ENCODE data around the gene NPAP1. TPM values are rescaled to one million over a fixed set of nuclear protein-coding genes. Genes with fewer than 3 reads are reported as not detected.
"Not testable (repeated sequence)": the region's sequence is repeated elsewhere in the genome, so short reads cannot be mapped to it uniquely, and the experiment has no call there.

Gene NPAP1
- polyA plus RNA-seq (ENCODE audit: insufficient read length in 4 of 4), result under 1 TPM; 0.24 to 0.40 (median 0.32) TPM

DNA sequence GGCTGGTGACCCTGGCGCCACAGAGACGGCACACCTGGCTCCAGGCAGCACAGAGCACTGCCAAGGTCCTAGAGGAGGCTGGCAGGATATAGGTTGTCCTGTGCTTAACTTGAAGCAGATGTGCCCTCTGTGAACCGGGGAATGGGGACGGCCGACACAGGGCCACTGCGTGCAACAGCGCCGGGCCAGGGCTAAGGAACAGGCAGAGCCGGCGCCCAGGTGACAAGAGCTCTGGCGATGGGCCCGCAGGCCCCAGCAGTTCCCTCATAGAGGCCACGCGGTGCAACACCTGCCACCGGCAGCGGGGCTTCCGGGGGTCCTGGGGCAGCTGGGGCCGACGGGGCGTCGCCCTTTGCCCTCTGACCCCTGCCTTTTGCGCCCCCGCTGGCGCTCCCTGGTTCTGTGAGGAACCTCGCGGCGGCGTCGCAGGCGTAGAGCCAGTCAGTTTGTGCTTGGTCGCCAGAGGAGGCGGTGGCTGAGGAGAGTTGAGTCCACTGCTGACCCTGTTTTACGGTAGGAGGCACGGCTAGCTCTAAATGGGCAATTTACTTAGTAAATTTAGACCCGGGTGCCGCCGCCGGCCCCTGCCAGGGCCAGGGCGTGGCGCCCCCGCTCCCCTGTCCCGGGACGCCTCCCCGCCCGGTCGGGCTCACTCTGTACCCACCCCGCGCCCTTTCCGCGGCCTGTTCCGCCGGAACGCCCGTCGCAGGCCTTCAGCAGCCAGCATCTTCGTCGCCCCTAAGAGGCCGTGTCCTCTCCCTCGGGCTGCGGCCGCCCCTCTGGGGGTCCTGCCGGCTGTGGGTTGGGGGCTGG lies at the start of gene NPAP1:
NPAP1 (plus strand) TSS at position 444 of the 813 bp plus-strand sequence; CDS start at position 537, 93 bp downstream.
- no peak for DNase-seq (ENCODE audit: low read depth in 4 of 4, low spot score in 3 of 4)

- no peak for DNase-seq (ENCODE audit: low read depth in 4 of 4, low spot score in 3 of 4)
Measured at GRCh38 chr15:24627443-24627842, 48.1 kb upstream of the NPAP1 start.

GRCh38 chr15:24633082-24633481 lies 42.5 kb upstream of the NPAP1 start:
- no peak for DNase-seq (ENCODE audit: low read depth in 4 of 4, low spot score in 3 of 4)

DNA sequence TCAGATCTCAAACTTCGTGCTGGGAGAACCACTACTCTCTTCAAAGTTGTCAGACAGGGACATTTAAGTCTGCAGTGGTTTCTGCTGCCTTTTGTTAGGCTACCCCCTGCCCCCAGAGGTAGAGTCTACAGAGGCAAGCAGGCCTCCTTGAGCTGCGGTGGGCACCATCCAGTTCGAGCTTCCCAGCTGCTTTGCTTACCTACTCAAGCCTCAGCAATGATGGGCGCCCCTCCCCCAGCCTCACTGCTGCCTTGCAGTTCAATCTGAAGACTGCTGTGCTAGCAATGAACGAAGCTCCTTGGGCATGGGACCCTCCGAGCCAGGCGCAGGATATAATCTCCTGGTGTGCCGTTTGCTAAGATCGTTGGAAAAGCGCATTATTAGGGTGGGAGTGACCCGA lies 36.2 kb upstream of the NPAP1 start:
- DNase-seq (ENCODE audit: low read depth in 4 of 4, low spot score in 3 of 4), result not testable (repeated sequence)

- no peak for DNase-seq (ENCODE audit: low read depth in 4 of 4, low spot score in 3 of 4)
Measured at GRCh38 chr15:24645627-24646026, 29.9 kb upstream of the NPAP1 start.

DNA sequence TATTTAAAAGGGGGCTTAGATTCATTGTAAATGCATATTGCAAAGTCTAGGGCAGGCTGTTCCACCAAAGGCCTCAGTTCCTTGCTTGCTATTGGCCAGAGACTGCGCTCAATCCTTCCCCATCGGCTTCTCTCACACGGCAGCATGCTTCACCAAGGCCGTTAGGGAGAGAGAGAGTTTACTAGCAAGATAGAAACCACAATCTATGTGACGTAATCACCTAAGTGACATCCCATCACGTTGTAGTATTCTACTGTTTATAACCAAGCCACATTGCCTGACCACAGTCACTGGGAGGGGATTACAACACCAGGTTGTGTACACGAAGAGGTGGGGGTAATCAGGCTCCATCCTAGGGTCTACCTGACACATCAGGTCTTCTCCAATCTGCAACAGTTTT lies 16.0 kb upstream of the NPAP1 start:
- no peak for DNase-seq (ENCODE audit: low read depth in 4 of 4, low spot score in 3 of 4)

DNA sequence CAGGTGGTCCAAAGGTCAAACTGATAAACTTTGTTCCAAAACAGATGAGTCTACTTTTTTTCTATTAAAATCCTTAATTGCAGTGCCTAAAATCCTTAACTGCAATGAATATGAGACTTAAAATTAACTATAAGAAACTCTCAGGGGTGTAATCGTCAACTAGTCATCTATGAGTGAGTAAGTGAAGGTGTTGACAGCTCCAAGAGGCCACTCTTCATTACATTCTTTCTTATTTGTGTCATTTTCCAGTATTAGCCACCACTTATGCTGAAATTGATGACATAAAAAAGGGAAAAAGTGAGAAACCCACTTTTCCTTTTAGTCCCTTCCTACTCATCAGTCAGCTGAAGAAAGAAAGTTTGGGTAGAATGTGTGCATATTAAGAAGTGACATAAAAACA lies 12.6 kb upstream of the NPAP1 start:
- no peak for DNase-seq (ENCODE audit: low read depth in 4 of 4, low spot score in 3 of 4)

GRCh38 chr15:24676431-24676830 lies 856 bp downstream of the NPAP1 start:
- no peak for DNase-seq (ENCODE audit: low read depth in 4 of 4, low spot score in 3 of 4)

DNA sequence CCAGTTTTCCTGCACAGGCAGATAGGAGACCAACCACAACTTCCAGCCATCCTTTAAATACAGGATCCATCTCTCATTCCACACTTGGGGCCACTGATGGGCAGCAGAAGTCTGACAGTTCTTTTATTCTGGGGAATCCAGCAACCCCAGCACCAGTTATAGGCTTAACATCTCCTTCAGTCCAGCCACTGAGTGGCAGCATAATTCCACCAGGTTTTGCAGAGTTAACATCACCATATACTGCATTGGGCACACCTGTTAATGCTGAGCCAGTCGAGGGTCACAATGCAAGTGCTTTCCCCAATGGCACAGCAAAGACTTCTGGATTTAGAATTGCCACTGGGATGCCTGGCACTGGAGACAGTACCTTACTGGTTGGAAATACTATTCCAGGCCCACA lies 2.9 kb downstream of the NPAP1 start:
- DNase-seq (ENCODE audit: low read depth in 4 of 4, low spot score in 3 of 4), result no peak

- no peak for DNase-seq (ENCODE audit: low read depth in 4 of 4, low spot score in 3 of 4)
Measured at GRCh38 chr15:24682002-24682401, 6.4 kb downstream of the NPAP1 start.

DNA sequence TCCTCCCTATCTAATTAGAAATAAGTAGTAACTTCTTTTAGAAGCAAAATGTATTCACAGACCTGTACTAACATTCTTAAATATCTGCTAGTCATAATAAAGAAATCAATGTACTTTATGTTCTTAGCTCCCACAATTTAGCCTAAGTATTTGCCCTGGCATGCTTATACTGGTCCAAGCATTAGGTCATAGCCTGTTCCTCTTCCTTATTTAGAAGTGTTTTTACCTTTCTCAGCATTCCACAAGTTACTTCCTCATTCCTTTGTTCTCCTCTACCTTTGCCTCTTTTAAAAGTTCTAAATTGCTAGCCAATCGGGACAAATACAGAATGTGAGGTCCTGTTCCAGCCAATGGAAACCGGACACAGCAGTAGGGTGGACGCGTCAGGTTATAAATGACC lies 7.3 kb downstream of the NPAP1 start:
- DNase-seq (ENCODE audit: low read depth in 4 of 4, low spot score in 3 of 4), result not testable (repeated sequence)

GRCh38 chr15:24683736-24684135 lies 8.2 kb downstream of the NPAP1 start:
- DNase-seq (ENCODE audit: low read depth in 4 of 4, low spot score in 3 of 4), result no peak

GRCh38 chr15:24684313-24684712 lies 8.7 kb downstream of the NPAP1 start:
- DNase-seq (ENCODE audit: low read depth in 4 of 4, low spot score in 3 of 4), result no peak

- no peak for DNase-seq (ENCODE audit: low read depth in 4 of 4, low spot score in 3 of 4)
Measured at GRCh38 chr15:24696201-24696600, 20.6 kb downstream of the NPAP1 start.

DNA sequence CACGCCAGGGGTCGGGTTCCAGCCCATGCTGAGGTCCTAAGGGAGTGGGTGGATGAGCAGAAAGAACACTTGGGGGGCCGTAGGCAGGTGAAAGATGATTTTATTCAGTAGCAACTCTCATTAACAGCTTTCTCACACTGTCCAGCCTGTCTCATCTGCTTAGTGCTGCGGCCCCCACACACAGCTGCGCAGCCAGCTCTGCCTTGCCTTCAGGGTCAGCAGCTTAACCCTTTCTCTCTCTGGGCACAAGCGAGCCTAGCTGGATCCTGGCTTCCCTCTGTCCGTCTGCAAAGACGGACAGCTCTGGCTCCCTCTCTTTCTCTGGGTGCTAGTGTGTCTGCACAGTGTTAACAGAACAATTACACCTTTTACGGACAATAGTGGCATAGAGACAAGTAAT lies 21.3 kb downstream of the NPAP1 start:
- DNase-seq (ENCODE audit: low read depth in 4 of 4, low spot score in 3 of 4), result no peak

- DNase-seq (ENCODE audit: low read depth in 4 of 4, low spot score in 3 of 4), result no peak
Measured at GRCh38 chr15:24718289-24719082, 42.9 kb downstream of the NPAP1 start.

DNA sequence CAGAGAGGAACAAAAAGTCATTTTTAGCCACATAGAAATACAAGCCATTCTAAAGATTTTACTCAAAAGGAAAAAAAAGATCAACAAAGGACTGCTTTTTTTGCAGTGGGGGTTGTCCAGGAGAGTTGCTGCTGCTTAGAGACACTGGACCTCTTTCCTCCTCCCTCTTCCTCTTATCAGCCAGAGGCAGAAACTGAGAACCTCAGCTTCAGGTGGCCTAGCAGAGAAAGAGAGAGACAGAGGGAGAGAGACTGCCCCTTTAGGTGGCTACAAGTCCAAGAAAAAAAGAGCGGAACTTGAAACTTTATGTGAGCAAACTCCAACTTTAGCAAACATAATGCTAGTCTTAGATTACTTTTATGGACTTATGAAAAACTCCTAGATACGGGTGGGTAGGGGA lies 54.2 kb downstream of the NPAP1 start:
- DNase-seq (ENCODE audit: low read depth in 4 of 4, low spot score in 3 of 4), result no peak

Data from right renal pelvis (tissue), 4 donors.